Measurements from ENCODE around the gene NFE2L2.

Gene NFE2L2

GRCh38 chr2:177242121-177242987 is 22.2 kb downstream of the NFE2L2 start:
- Histone ChIP-seq H3K27me3 (ENCODE audit: insufficient read depth, low read length, poor library complexity) (no peaks in the 10 kb centered on the region), H3K23ac (ENCODE audit: low read length) (no peak overlapping the region), H4K8ac (ENCODE audit: low read depth, low read length) (no peak overlapping the region), H2BK15ac (replicated peaks; ENCODE audit: low read depth) (no peak overlapping the region), H3K4me3 (ENCODE audit: low read length) (no peak overlapping the region), H2BK120ac (ENCODE audit: low read depth, low read length) (no peak overlapping the region), H3K79me2 (ENCODE audit: control insufficient read depth, insufficient read depth, low read length) (peaks cover 61% of the 10 kb centered on the region), H2BK5ac (ENCODE audit: low read length) (no peak overlapping the region), H3K27ac (ENCODE audit: low read depth, low read length) (peak overlapping the region; percentile 47), H3K18ac (ENCODE audit: low read length) (no peak overlapping the region), H4K5ac (ENCODE audit: low read length) (no peak overlapping the region), H3K9ac (ENCODE audit: low read length) (no peak overlapping the region), H3K79me1 (ENCODE audit: low read length) (peaks cover 20% of the 10 kb centered on the region), H3K4me2 (ENCODE audit: low read length) (no peak overlapping the region), H3K56ac (ENCODE audit: low read length) (no peak overlapping the region), H2AK5ac (ENCODE audit: low read length) (no peak overlapping the region), H3K4me1 (ENCODE audit: control insufficient read depth, low read depth, low read length) (peaks cover 14% of the 10 kb centered on the region), H3K4ac (ENCODE audit: low read depth, low read length) (no peak overlapping the region), H3K36me3 (ENCODE audit: control insufficient read depth, insufficient read depth, low read length) (no peaks in the 10 kb centered on the region)
- peak; percentile 72 for DNase-seq
- no CpG with 5 or more reads among the region's 5 CpGs for WGBS (ENCODE audit: extremely low coverage, insufficient coverage, low lambda C conversion rate)

DNA sequence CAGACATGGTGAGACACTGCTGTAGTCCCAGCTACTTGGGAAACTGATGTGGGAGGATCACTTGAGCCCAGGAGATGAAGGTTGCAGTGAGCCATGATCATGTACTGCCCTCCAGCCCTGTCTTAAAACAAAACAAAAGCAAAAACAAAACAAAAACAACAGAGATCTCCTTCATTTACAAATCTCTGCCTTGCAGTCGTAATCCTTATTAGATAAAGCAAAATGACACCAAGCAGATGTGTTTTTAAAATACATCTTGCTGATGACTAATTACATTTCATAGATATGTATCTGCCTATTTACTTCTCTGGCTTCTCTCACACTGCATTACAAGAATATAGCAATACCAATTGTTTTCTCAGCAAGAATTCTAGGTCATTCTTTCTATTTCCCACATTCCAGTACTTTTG is 22.8 kb downstream of the NFE2L2 start:
- H3K79me2 ChIP-seq (ENCODE audit: control insufficient read depth, insufficient read depth, low read length): peaks cover 62% of the 10 kb centered on the region
- H3K79me1 ChIP-seq (ENCODE audit: low read length): peaks cover 23% of the 10 kb centered on the region
- no peak overlapping the region for H3K4ac ChIP-seq (ENCODE audit: low read depth, low read length)
- no peak overlapping the region for H4K5ac ChIP-seq (ENCODE audit: low read length)
- H3K23ac ChIP-seq (ENCODE audit: low read length): no peak overlapping the region
- DNase-seq: no peak
- H3K56ac ChIP-seq (ENCODE audit: low read length): no peak overlapping the region
- no peak overlapping the region for H3K4me2 ChIP-seq (ENCODE audit: low read length)
- no peak overlapping the region for H3K9ac ChIP-seq (ENCODE audit: low read length)
- no peak overlapping the region for H3K18ac ChIP-seq (ENCODE audit: low read length)
- H3K27me3 ChIP-seq (ENCODE audit: insufficient read depth, low read length, poor library complexity): no peaks in the 10 kb centered on the region
- H3K36me3 ChIP-seq (ENCODE audit: control insufficient read depth, insufficient read depth, low read length): no peaks in the 10 kb centered on the region
- peaks cover 14% of the 10 kb centered on the region for H3K4me1 ChIP-seq (ENCODE audit: control insufficient read depth, low read depth, low read length)
- H2AK5ac ChIP-seq (ENCODE audit: low read length): no peak overlapping the region
- H2BK5ac ChIP-seq (ENCODE audit: low read length): no peak overlapping the region
- no peak overlapping the region for H3K27ac ChIP-seq (ENCODE audit: low read depth, low read length)
- no CpG with 5 or more reads among the region's 1 CpG for WGBS (ENCODE audit: extremely low coverage, insufficient coverage, low lambda C conversion rate)
- H4K8ac ChIP-seq (ENCODE audit: low read depth, low read length): no peak overlapping the region
- no peak overlapping the region for H3K4me3 ChIP-seq (ENCODE audit: low read length)
- H2BK120ac ChIP-seq (ENCODE audit: low read depth, low read length): no peak overlapping the region
- H2BK15ac ChIP-seq (replicated peaks; ENCODE audit: low read depth): no peak overlapping the region

- Histone ChIP-seq H3K4me3 (ENCODE audit: low read length) (no peak overlapping the region), H3K4ac (ENCODE audit: low read depth, low read length) (no peak overlapping the region), H3K79me1 (ENCODE audit: low read length) (peaks cover 26% of the 10 kb centered on the region), H2BK5ac (ENCODE audit: low read length) (no peak overlapping the region), H3K23ac (ENCODE audit: low read length) (no peak overlapping the region), H3K56ac (ENCODE audit: low read length) (no peak overlapping the region), H4K8ac (ENCODE audit: low read depth, low read length) (no peak overlapping the region), H2BK15ac (replicated peaks; ENCODE audit: low read depth) (no peak overlapping the region), H3K4me2 (ENCODE audit: low read length) (no peak overlapping the region), H3K9ac (ENCODE audit: low read length) (no peak overlapping the region), H3K4me1 (ENCODE audit: control insufficient read depth, low read depth, low read length) (peaks cover 11% of the 10 kb centered on the region), H3K27me3 (ENCODE audit: insufficient read depth, low read length, poor library complexity) (no peaks in the 10 kb centered on the region), H3K79me2 (ENCODE audit: control insufficient read depth, insufficient read depth, low read length) (peaks cover 66% of the 10 kb centered on the region), H4K5ac (ENCODE audit: low read length) (no peak overlapping the region), H3K27ac (ENCODE audit: low read depth, low read length) (no peak overlapping the region), H2AK5ac (ENCODE audit: low read length) (no peak overlapping the region), H3K36me3 (ENCODE audit: control insufficient read depth, insufficient read depth, low read length) (no peaks in the 10 kb centered on the region), H3K18ac (ENCODE audit: low read length) (peak overlapping the region; percentile 84), H2BK120ac (ENCODE audit: low read depth, low read length) (no peak overlapping the region)
- no peak for DNase-seq
- no CpG with 5 or more reads among the region's 5 CpGs for WGBS (ENCODE audit: extremely low coverage, insufficient coverage, low lambda C conversion rate)
Measured at GRCh38 chr2:177239932-177240630, 24.4 kb downstream of the NFE2L2 start.

GRCh38 chr2:177239053-177239452 is 25.5 kb downstream of the NFE2L2 start:
- Histone ChIP-seq H3K27me3 (ENCODE audit: insufficient read depth, low read length, poor library complexity) (no peaks in the 10 kb centered on the region), H2BK120ac (ENCODE audit: low read depth, low read length) (no peak overlapping the region), H2BK5ac (ENCODE audit: low read length) (no peak overlapping the region), H3K36me3 (ENCODE audit: control insufficient read depth, insufficient read depth, low read length) (no peaks in the 10 kb centered on the region), H3K4me3 (ENCODE audit: low read length) (no peak overlapping the region), H3K4ac (ENCODE audit: low read depth, low read length) (no peak overlapping the region), H2BK15ac (replicated peaks; ENCODE audit: low read depth) (no peak overlapping the region), H4K8ac (ENCODE audit: low read depth, low read length) (no peak overlapping the region), H3K9ac (ENCODE audit: low read length) (no peak overlapping the region), H2AK5ac (ENCODE audit: low read length) (no peak overlapping the region), H3K23ac (ENCODE audit: low read length) (no peak overlapping the region), H3K4me1 (ENCODE audit: control insufficient read depth, low read depth, low read length) (peaks cover 11% of the 10 kb centered on the region), H3K27ac (ENCODE audit: low read depth, low read length) (no peak overlapping the region), H3K56ac (ENCODE audit: low read length) (no peak overlapping the region), H4K5ac (ENCODE audit: low read length) (no peak overlapping the region), H3K4me2 (ENCODE audit: low read length) (no peak overlapping the region), H3K79me1 (ENCODE audit: low read length) (peaks cover 22% of the 10 kb centered on the region), H3K79me2 (ENCODE audit: control insufficient read depth, insufficient read depth, low read length) (peaks cover 59% of the 10 kb centered on the region), H3K18ac (ENCODE audit: low read length) (no peak overlapping the region)
- DNase-seq: no peak
- no CpG with 5 or more reads among the region's 6 CpGs for WGBS (ENCODE audit: extremely low coverage, insufficient coverage, low lambda C conversion rate)

DNA sequence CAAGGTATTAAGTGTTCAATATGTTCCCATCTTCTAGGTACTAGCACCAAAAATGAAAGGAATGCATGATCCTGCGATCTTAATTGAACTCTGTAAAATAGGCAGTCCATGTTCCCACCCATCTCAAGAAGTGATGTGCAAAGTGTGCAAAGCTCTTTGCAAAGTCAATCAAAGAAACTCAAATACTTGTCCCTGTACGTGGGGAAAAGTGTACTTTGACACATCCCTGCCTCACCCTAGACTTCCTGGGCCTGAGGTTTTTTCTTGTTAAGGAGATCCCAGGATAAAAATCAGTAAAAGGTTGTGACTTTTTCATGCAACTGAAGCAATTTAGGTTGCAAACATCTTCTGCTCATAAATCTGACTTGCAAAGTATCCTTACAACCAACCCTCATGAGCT is 26.6 kb downstream of the NFE2L2 start:
- DNase-seq: no peak
- no peak overlapping the region for H4K5ac ChIP-seq (ENCODE audit: low read length)
- no peak overlapping the region for H3K4ac ChIP-seq (ENCODE audit: low read depth, low read length)
- WGBS (ENCODE audit: extremely low coverage, insufficient coverage, low lambda C conversion rate): no CpG with 5 or more reads among the region's 2 CpGs
- H3K79me1 ChIP-seq (ENCODE audit: low read length): peaks cover 19% of the 10 kb centered on the region
- H2AK5ac ChIP-seq (ENCODE audit: low read length): no peak overlapping the region
- H3K27ac ChIP-seq (ENCODE audit: low read depth, low read length): no peak overlapping the region
- peaks cover 8% of the 10 kb centered on the region for H3K4me1 ChIP-seq (ENCODE audit: control insufficient read depth, low read depth, low read length)
- H3K4me3 ChIP-seq (ENCODE audit: low read length): no peak overlapping the region
- H3K56ac ChIP-seq (ENCODE audit: low read length): no peak overlapping the region
- no peak overlapping the region for H2BK15ac ChIP-seq (replicated peaks; ENCODE audit: low read depth)
- no peak overlapping the region for H4K8ac ChIP-seq (ENCODE audit: low read depth, low read length)
- H2BK120ac ChIP-seq (ENCODE audit: low read depth, low read length): no peak overlapping the region
- H3K36me3 ChIP-seq (ENCODE audit: control insufficient read depth, insufficient read depth, low read length): peaks cover 2% of the 10 kb centered on the region
- no peak overlapping the region for H3K23ac ChIP-seq (ENCODE audit: low read length)
- peaks cover 52% of the 10 kb centered on the region for H3K79me2 ChIP-seq (ENCODE audit: control insufficient read depth, insufficient read depth, low read length)
- no peak overlapping the region for H3K18ac ChIP-seq (ENCODE audit: low read length)
- no peak overlapping the region for H2BK5ac ChIP-seq (ENCODE audit: low read length)
- H3K9ac ChIP-seq (ENCODE audit: low read length): no peak overlapping the region
- no peak overlapping the region for H3K4me2 ChIP-seq (ENCODE audit: low read length)
- no peaks in the 10 kb centered on the region for H3K27me3 ChIP-seq (ENCODE audit: insufficient read depth, low read length, poor library complexity)

Data from mesendoderm (in vitro differentiated cells).